Pulmonary artery endothelial cell (primary cell): ENCODE results near the gene SLC6A9. TPM values are rescaled to one million over a fixed set of nuclear protein-coding genes. Genes with fewer than 3 reads are reported as not detected.
A peak's percentile ranks its signal among the peaks of the same experiment; 100 is the strongest.

Source experiments
- DNase-seq: peaks from one replicate; pipeline ENCODE4 v3.0.0-alpha.2; 2011; ENCODE audit warnings: low read depth, low spot score
- total RNA-seq: library from RNA; depleted of rRNA; stranded (reverse); fragments of >200 nt; gene quantifications from 2 replicates; pipeline ENCODE4 v1.2.3, GENCODE V29; 2014

SLC6A9 gene
- total RNA-seq, 1 donor from 2014 or later, result 0.40 TPM

DNA sequence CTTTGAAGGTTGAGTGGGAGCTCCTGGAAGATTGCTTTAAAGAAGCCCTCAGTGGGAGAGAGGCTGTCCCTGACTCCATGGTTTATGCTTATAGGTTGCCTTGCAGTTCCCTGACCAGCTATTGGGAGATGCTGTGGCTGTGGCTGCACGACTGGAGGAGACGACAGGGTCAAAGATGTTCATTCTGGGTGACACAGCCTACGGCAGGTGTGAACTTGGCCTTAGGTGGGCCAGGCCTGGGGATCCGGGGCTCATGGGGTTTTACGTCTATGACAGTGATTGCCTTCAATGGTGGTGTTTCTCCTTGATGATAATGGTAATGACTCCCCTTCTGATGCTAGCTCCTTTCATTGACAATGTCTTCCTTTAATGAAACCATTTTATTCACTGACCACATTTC lies 60.8 kb downstream of the SLC6A9 start:
- no peak for DNase-seq

- peak; percentile 92 for DNase-seq
Observed at GRCh38 chr1:43969746-43970466, 61.4 kb downstream of the SLC6A9 start, which contains the start of gene DPH2. Gene DPH2, plus strand, starts transcription at chr1:43970010. Its CDS starts 166 bp downstream, at chr1:43970176.

DNA sequence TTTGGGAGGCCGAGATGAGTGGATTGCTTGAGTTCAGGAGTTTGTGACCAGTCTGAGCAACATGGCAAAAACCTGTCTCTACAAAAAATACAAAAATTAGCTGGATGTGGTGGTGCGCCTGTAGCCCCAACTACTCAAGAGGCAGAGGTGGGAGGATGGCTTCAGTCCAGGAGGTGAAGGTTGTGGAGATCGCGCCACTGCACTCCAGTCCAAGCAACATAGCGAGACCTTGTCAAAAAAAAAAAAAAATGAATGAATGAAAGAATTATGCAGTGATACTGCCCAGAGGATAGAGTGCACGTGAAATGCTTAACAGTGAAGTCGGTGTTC lies 61.9 kb downstream of the SLC6A9 start:
- DNase-seq, result no peak

DNA sequence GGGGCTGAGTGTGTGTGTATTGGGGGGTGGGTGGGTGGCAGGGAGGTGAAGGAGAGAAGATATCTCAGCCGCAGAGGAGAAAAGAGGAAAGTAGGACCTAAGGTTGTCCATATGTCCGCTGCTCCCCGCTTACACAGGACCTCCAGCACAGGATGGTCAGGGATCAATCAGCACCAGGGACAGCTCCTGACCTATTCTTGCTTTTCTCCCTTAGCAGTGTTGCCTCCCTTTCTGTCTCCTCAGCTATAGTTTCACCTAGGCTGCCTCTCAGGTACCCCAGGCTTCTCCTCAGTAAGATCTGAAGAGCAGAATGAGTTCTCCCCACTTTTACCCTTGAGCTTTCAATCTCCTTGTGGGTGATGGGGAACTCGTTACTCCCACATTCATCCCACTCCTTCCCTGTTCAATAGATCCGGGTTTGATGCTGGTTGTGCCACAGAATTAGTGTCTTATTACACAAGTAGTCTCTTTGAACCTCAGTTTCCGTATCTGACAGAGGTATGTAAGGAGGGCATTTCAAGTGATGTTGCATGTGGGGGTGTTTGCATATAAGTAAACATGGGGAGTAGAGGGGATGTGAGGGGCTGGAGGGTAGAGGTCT lies 62.8 kb downstream of the SLC6A9 start:
- DNase-seq, result no peak

DNA sequence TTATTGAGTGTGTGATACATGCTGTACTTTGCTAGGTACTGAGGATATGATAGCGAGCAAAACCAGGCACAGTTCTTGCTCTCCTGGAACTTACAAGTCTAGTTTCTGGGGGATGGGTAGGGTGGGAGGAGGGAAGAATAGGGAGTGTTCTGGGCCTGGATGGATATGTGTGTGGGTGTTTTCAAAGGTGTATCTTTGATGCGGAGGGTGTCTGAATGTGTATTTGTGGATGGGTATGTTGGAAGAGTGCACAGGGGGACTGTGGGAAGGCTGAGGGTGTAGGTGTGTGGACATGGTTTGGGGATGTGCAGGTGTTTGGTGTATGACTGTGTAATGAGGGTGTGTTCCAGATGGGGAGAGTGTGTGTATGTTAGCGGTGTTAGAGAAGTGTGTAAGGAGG lies 65.9 kb downstream of the SLC6A9 start:
- no peak for DNase-seq

DNA sequence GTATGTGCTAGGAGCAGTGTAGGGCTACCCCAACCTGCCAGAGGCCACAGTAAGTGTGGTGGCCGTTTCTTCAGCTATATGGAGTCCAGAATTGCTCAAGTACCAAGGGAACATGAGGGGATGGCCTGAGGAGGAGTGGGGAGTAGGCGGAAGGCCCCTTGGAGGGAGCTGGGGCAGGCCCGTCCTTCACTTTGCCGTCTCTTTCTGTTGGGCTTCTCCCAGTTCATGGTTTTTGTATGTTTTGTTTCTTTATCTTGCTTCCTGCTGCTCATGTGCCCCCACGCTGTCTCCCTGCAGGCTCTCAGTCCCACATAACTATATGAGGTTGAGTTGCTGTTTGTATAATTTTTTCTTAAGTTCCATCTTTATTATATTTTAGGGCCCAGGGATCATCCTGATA lies 67.4 kb downstream of the SLC6A9 start:
- DNase-seq, result no peak

- no peak for DNase-seq
Observed at GRCh38 chr1:43963006-43963405, 68.3 kb downstream of the SLC6A9 start.

- no peak for DNase-seq
Observed at GRCh38 chr1:43962324-43962723, 68.9 kb downstream of the SLC6A9 start.

- no peak for DNase-seq
Observed at GRCh38 chr1:43961692-43962091, 69.6 kb downstream of the SLC6A9 start.

GRCh38 chr1:43960798-43961197 lies 70.5 kb downstream of the SLC6A9 start:
- no peak for DNase-seq

DNA sequence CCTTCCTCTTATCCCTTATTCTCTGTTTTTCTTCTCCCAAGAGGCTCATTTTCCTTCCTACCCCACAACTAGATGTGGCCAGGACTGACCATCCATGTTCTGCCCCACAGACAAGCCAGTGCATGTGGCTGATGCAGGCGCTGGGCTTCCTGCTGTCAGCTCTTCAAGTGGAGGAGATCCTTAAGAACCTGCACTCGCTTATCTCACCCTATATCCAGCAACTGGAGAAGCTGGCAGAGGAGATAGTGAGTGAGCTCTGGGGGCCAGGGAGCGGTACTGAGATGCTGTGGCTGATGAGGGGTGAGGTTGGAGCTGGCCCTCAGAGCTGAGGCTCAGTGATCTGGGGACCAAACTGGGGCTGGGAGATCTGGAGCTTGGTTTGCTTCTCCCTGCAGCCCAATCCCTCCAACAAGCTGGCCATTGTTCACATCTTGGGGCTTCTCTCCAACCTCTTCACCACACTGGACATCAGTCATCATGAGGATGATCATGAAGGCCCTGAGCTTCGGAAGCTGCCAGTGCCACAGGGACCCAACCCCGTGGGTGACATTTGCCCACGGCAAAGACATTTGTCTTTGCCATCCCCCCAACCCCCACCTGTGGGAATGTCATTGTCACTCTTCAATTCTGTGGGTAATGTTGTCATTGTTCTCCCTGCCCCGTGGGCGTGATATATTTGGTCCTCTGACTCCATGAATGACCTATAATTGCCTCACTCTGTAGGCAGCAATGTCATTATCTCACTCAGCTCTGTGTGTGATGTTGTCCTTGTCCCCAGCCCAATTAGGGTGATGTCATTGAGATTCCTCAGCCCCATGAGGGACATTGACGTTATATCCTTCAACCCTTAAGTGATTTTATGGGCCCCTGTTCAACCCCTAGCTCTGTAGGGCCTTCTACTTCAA lies 72.7 kb downstream of the SLC6A9 start:
- no peak for DNase-seq

GRCh38 chr1:43957407-43958040 lies 73.7 kb downstream of the SLC6A9 start:
- DNase-seq, result no peak

GRCh38 chr1:43956234-43956633 lies 75.0 kb downstream of the SLC6A9 start:
- no peak for DNase-seq

DNA sequence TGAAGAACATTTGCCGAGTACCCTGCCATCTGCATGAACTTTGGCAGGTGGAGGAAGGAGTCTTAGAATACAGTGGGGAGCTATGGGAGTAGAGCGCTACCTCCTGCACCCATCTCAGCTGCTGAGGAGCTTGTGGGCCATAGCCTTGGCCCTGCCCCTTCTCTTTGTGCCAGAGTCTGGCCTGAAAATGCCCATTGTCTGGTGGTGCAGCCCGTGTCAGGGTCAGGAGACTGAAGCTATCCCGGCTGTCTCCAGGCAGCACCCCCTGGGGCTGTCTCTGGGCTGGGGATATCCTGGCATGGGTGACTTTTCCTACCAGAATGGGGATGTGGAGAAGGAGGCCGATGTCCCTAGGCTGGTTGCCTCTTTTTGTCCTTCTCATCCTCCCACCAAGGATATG lies 77.2 kb downstream of the SLC6A9 start:
- DNase-seq, result no peak

DNA sequence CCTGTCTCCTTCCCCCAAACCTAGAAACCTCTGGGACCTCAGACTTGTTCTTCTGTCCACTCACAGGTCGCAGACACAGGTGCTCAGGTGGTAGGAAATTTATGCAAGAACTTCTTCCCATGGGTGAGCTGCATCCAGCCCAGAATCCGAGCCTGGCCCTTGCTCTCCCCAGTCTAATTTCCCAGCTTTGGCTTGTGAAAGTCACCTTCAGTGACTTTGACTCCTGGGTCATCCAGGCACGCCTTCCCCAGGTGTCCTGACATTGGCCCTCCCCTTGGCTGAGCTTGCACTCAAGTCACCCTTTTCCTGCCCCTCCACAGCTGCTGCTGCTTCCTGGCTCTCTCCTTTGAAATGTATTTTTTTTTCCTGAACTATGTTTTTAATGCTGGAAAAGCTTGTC lies 77.9 kb downstream of the SLC6A9 start:
- DNase-seq, result no peak

- no peak for DNase-seq
Observed at GRCh38 chr1:43952731-43953346, 78.4 kb downstream of the SLC6A9 start.

- DNase-seq, result no peak
Observed at GRCh38 chr1:43951021-43951985, 80.0 kb downstream of the SLC6A9 start.

DNA sequence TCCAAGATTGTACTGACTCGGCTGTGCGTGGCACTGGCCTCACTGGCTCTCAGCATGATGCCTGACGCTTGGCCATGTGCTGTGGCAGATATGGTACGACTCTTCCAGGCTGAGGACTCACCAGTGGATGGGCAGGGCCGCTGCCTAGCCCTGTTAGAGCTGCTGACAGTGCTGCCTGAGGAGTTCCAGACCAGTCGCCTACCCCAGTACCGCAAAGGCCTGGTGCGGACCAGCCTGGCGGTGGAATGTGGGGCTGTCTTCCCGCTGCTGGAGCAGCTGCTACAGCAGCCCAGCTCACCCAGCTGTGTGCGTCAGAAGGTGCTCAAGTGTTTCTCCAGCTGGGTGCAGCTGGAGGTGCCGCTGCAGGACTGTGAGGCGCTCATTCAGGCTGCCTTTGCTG lies 81.6 kb downstream of the SLC6A9 start:
- DNase-seq, result no peak

DNA sequence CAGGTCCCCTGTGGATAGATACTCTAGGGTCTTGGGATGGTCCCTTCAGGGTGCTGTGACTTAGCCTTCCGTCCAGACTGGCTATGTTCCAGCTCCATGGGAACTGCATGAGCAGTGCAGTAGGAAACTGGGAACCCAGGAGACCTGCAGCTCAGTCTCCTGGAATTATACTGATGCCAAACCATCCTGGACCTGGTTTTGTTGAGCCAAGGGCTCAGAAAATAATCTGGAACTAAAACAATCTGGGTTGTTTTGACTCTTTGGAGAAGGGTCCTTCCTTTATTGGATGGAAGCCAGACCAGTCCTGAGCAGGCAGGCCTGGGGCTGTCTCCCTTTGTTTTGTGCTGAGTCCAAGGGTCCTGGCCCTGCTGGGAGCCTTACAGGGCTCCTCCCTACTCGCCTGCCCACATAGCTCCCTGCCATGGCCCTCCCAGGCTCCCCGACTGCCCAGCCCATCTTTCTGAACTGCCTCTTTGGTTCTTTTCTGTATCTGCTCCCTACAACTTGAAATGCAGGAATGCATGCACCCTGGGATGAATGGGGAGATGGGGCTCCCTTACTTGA lies 83.3 kb downstream of the SLC6A9 start:
- DNase-seq, result no peak
